GM19043 (cell line): ENCODE measurements around the gene CTNNBL1.

Source experiments
- ATAC-seq: cut with Tn5 transposase; IDR thresholded peaks from one replicate; pipeline ENCODE4 v1.9.1; 2021; ENCODE audit warnings: low read depth; ENCODE audit not compliant: unreplicated experiment

The CTNNBL1 gene

GRCh38 chr20:37735541-37735940, 41.7 kb downstream of the CTNNBL1 start:
- ATAC-seq: no peak

GRCh38 chr20:37736132-37736531, 42.3 kb downstream of the CTNNBL1 start:
- ATAC-seq: no peak

GRCh38 chr20:37737826-37738420, 44.1 kb downstream of the CTNNBL1 start:
- ATAC-seq: no peak

GRCh38 chr20:37741055-37741454, 47.2 kb downstream of the CTNNBL1 start:
- ATAC-seq: no peak

- no peak for ATAC-seq
Measured at GRCh38 chr20:37741570-37741969, 47.7 kb downstream of the CTNNBL1 start.

- ATAC-seq: no peak
Measured at GRCh38 chr20:37742131-37742530, 48.3 kb downstream of the CTNNBL1 start.

GRCh38 chr20:37744347-37744746, 50.5 kb downstream of the CTNNBL1 start:
- ATAC-seq: no peak

GRCh38 chr20:37745553-37745952, 51.7 kb downstream of the CTNNBL1 start:
- ATAC-seq: no peak

GRCh38 chr20:37748015-37748414, 54.2 kb downstream of the CTNNBL1 start:
- no peak for ATAC-seq

- ATAC-seq: no peak
Measured at GRCh38 chr20:37749218-37749617, 55.4 kb downstream of the CTNNBL1 start.

- no peak for ATAC-seq
Measured at GRCh38 chr20:37749620-37750403, 56.0 kb downstream of the CTNNBL1 start.

- no peak for ATAC-seq
Measured at GRCh38 chr20:37755665-37756064, 61.8 kb downstream of the CTNNBL1 start.

- ATAC-seq: no peak
Measured at GRCh38 chr20:37756234-37756633, 62.4 kb downstream of the CTNNBL1 start.

- no peak for ATAC-seq
Measured at GRCh38 chr20:37757550-37757949, 63.7 kb downstream of the CTNNBL1 start.

- no peak for ATAC-seq
Measured at GRCh38 chr20:37758332-37758731, 64.5 kb downstream of the CTNNBL1 start.

GRCh38 chr20:37759052-37759553, 65.3 kb downstream of the CTNNBL1 start:
- ATAC-seq: no peak

- no peak for ATAC-seq
Measured at GRCh38 chr20:37759761-37760209, 66.0 kb downstream of the CTNNBL1 start.

GRCh38 chr20:37760322-37760721, 66.5 kb downstream of the CTNNBL1 start:
- no peak for ATAC-seq

GRCh38 chr20:37762716-37763485, 69.1 kb downstream of the CTNNBL1 start:
- ATAC-seq: no peak

GRCh38 chr20:37764333-37764935, 70.6 kb downstream of the CTNNBL1 start:
- no peak for ATAC-seq

GRCh38 chr20:37770908-37771307, 77.1 kb downstream of the CTNNBL1 start:
- ATAC-seq: no peak
